GM19328 (cell line): ENCODE measurements around the gene HCFC2.
A peak's percentile ranks its signal among the peaks of the same experiment; 100 is the strongest.
"Not testable (repeated sequence)": the region's sequence is repeated elsewhere in the genome, so short reads cannot be mapped to it uniquely, and the experiment has no call there.

ENCODE experiments used
- ATAC-seq: cut with Tn5 transposase; IDR thresholded peaks from one replicate; pipeline ENCODE4 v1.9.1; 2021; ENCODE audit warnings: mild to moderate bottlenecking, moderate library complexity; ENCODE audit not compliant: unreplicated experiment

The HCFC2 gene

GRCh38 chr12:104114834-104115586 lies 50.7 kb downstream of the HCFC2 start:
- not testable (repeated sequence) for ATAC-seq

- no peak for ATAC-seq
These were observed 51.2 kb downstream of the HCFC2 start for GRCh38 chr12:104115587-104115975.

DNA sequence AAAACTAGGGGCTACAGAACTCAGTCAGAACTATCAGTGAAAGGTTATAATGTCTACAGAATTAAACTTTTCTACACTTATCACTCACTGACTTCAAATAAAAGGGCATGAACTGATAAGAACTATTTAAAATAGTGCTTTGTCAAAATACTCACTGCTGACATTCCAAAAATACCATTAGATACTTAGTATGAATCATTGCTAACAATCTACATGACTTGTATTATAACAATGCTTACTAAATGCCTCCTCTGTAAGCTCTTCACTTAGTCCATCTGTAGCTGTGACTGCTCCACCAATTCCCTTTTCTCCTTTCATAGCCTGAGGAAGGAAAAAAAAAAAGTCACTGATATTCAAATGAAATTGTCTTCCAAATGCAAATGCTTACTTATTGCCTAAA lies 56.7 kb downstream of the HCFC2 start:
- no peak for ATAC-seq

- no peak for ATAC-seq
These were observed 58.0 kb downstream of the HCFC2 start for GRCh38 chr12:104122298-104122697.

DNA sequence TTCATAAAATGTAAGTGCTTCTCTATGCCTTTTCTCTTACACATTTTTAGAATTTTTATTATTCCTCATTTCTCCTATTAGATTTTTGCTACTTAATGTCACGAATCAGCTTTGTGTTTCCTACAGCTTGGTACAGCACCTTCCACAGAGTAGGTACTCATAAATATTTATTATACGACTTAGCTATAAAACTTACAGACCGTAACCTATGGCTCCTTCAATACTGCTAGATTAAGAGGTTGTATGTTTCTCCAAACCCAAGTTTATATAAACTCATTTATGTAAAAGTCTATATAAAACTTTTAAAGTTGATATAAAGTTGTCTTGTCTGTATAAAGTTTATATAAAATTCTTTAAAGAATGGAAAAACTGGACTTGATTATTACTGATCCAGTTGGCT lies 62.2 kb downstream of the HCFC2 start:
- ATAC-seq, result no peak

GRCh38 chr12:104130760-104131159 lies 66.4 kb downstream of the HCFC2 start:
- ATAC-seq, result no peak

DNA sequence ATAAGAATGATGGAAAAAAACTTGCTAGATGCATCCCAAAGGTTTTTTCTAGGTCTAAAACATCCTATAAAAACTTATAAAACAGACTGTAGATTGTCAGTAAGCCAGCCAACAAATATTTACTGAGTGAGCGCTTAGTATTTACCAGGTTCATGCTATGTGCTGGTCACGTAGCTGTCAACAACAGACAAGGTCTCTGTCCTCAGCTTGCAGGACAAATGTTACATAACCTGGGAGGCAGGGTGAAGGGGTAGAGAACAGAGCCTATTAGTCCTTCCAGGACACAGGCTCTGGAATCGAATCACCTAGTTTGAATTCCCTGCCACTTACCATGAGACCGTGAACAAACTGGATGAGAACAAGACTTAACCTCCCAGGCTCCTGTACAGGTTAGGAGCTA lies 67.3 kb downstream of the HCFC2 start:
- no peak for ATAC-seq

- no peak for ATAC-seq
These were observed 68.1 kb downstream of the HCFC2 start for GRCh38 chr12:104132351-104132956.

DNA sequence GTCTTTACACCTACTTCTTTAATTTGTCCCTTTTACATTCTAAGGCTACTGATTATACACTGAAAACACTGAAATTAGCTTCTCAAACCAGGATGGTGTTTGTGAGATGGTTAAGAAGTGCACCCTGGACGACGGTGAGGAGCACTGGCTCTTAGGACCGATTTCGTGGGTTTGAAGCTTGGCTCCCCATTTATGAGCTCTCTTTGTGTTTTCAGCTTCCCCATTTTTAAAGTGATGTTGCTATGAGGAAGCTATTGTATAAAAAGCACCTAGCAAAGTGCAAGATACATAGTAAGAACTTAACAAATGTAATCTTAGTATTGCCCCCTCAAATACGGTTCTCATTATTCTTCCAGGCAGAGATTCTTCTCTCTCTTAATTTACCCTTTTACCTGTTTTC lies 69.0 kb downstream of the HCFC2 start:
- ATAC-seq, result no peak

DNA sequence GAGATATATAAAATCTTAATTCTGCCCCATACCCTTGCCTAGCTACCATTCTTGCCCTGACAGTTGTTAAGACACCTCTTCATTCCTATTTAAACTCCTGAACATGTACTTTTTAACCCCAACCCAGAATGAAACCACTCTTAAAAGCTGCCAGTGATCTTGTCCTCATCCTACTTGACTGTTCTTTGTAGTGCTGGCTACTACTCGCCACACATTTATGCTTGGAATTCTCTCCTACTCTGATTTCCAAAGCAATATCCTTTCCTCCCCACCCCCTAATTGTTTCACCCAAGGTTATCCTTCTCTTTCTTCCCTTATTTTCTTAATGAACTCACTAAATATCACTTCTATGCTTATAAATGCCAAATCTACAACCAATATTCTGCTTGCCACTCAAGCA lies 69.5 kb downstream of the HCFC2 start:
- ATAC-seq, result no peak

DNA sequence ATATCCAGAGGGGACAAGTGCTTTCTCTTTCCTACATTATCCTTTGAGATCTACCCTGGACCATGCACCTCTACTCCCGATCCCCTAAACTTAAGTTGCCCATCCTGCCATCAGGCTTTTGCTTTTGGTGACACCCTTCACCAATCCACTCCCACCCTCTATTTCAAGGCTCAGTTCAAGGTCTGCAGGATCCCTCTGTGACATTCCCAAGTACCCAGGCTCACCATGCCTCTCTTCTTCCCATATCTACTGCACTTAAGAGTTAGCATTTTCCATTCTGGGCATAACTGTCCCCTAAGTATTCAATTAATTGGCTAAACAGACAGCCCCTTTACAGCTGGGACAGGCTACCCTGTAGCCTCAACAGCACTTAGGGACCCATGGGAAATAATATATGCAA lies 70.6 kb downstream of the HCFC2 start:
- no peak for ATAC-seq

GRCh38 chr12:104136577-104136976 lies 72.2 kb downstream of the HCFC2 start:
- no peak for ATAC-seq

DNA sequence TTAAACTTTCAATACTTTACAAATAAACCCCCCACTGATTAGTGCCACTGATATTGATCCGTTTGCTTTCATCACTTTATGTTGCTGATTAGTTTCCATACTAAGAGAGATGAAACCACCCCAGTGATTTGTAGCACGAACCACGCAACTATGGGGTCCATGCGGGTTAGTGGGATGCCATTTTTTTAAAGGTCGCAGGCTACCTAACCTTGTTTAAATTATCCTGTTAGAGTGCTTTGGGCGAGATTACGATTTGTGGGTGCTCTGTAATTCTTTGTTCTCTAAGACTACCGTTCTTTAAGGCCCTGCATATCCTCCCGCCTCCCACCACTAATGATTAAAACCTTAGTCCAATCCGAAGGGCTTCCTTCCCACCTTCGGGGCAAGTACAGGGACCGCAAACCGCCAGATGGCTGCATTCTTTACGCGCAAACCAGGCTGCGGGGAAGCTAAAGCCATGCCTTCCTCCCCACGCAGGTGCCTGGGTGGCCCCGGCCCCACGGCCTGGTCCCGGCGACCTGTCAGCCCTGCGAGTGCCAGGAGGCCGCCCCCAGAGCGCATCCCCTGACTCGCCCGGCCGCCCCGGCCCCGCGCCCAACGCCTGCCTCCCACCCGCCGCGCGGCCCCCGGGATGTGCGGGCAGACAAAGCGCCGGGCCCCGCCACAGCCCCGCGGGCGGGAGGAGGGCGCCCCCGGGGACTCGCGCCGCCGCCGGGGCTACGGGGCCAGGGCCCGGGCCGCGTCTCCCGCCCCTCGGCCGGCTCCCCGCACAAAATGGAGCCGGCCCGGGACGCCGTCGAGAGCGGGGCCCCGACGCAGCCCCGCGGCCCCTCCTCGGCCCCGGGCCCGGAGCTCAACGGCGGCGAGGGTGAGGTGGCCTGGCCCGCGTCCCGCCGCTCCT lies 72.9 kb downstream of the HCFC2 start:
- ATAC-seq, result peak; percentile 38

- peak; percentile 89 for ATAC-seq
These were observed 73.8 kb downstream of the HCFC2 start, which contains the start of gene NFYB for GRCh38 chr12:104137902-104138796. Gene NFYB, minus strand, starts transcription at chr12:104138210. Its CDS starts 2,757 bp downstream, at chr12:104135453.

DNA sequence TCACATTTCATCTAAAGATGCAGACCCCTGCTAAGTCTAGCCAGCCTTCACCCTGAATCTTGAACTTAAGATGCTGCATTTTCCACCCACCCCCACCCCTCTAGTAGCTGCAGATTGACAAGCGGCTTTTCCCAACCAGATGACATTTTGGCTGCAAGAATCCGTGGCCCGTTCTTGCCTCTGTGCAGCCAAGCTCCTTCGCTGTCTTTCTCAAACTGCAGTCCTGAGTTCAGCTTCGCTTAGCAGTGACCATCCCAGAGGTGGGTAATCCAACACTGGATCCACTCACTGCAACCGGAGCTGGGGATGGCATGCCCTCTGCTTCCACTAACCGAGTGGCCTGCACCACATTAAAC lies 74.4 kb downstream of the HCFC2 start:
- ATAC-seq, result no peak

- ATAC-seq, result no peak
These were observed 78.2 kb downstream of the HCFC2 start for GRCh38 chr12:104142543-104142942.

DNA sequence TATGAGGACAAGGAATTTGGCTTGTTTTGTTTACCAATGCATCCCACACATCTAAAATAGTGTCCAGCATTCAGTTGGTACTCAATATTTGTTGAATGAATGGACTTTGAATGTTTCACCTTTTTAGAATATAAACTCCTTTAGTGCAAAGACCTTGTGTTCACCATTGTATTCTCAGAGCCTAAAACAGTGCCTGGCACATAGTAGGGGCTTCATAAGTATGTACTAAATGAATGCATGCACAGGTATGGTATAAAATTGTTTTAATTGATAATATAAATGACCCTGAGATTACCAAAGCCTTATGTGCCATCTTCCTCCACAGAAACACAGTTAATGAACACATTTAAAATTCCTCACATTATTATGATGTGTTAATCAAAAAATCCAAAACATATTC lies 78.7 kb downstream of the HCFC2 start:
- no peak for ATAC-seq

- ATAC-seq, result no peak
These were observed 79.6 kb downstream of the HCFC2 start for GRCh38 chr12:104143918-104144317.

GRCh38 chr12:104147346-104147745 lies 83.0 kb downstream of the HCFC2 start:
- ATAC-seq, result no peak

DNA sequence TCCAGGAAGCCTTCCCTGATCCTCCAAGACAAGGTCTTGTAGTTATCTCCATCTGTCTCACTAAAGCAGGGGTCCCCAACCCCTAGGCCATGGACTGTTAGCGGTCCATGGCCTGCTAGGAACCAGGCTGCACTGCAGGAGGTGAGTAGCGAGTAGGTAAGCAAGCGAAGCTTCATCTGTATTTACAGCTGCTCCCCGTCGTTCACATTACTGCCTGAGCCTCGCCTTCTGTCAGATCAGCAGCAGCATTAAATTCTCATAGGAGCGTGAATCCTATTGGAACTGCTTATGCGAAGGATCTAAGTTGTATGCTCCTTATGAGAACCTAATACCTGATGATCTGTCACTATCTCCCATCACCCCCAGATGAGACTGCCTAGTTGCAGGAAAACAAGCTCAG lies 86.1 kb downstream of the HCFC2 start:
- no peak for ATAC-seq
